Measurements from ENCODE around the gene PHACTR3. TPM values are rescaled to one million over a fixed set of nuclear protein-coding genes. Genes with fewer than 3 reads are reported as not detected.

The PHACTR3 gene
- total RNA-seq, 2 donors from 2014 or later = not detected

DNA sequence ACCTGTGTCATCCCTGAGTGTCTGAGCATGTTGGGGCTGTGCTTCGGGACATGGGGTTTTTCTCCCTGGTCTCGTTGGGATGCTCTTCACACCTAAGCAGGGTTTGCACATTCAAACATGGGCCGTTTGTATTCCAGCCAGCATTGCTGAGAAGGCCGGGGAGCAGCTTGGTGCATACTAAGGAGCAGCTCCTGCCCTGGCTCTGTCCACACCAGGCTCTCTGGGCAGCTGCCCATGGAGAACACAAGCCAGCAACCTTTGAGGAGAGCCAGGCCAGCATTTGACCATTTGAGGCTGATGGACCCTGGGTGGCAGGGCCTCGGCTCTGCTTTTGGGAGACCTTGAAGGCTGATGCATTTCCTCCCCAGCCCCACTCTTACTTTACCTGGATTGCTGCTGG, 92.1 kb downstream of the PHACTR3 start:
- no peaks in the 10 kb centered on the region for H3K9me3 ChIP-seq
- no peak for ATAC-seq (ENCODE audit: insufficient number of reproducible peaks, low FRiP score, low read depth)
- H3K36me3 ChIP-seq = no peaks in the 10 kb centered on the region

GRCh38 chr20:59697068-59697467, 92.7 kb downstream of the PHACTR3 start:
- no peaks in the 10 kb centered on the region for H3K4me1 ChIP-seq (ENCODE audit: control insufficient read depth in 1 of 2, low read depth in 2 of 2)
- no peak overlapping the region for H3K4me3 ChIP-seq
- ATAC-seq (ENCODE audit: insufficient number of reproducible peaks, low FRiP score, low read depth) (no peak), DNase-seq (ENCODE audit: low spot score) (no peak)
- TF ChIP-seq, protein P1, sequence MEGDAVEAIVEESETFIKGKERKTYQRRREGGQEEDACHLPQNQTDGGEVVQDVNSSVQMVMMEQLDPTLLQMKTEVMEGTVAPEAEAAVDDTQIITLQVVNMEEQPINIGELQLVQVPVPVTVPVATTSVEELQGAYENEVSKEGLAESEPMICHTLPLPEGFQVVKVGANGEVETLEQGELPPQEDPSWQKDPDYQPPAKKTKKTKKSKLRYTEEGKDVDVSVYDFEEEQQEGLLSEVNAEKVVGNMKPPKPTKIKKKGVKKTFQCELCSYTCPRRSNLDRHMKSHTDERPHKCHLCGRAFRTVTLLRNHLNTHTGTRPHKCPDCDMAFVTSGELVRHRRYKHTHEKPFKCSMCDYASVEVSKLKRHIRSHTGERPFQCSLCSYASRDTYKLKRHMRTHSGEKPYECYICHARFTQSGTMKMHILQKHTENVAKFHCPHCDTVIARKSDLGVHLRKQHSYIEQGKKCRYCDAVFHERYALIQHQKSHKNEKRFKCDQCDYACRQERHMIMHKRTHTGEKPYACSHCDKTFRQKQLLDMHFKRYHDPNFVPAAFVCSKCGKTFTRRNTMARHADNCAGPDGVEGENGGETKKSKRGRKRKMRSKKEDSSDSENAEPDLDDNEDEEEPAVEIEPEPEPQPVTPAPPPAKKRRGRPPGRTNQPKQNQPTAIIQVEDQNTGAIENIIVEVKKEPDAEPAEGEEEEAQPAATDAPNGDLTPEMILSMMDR (IDR thresholded peaks at IDR 0.05) = no peak
- H3K27ac ChIP-seq = no peak overlapping the region
- no peaks in the 10 kb centered on the region for H3K36me3 ChIP-seq
- H3K9me3 ChIP-seq = no peaks in the 10 kb centered on the region
- no peaks in the 10 kb centered on the region for H3K27me3 ChIP-seq (replicated peaks; ENCODE audit: insufficient read depth)

More for the DNA sequence above, 92.1 kb downstream of the PHACTR3 start:
- Histone ChIP-seq H3K27me3 (replicated peaks; ENCODE audit: insufficient read depth) (no peaks in the 10 kb centered on the region), H3K4me1 (ENCODE audit: control insufficient read depth in 1 of 2, low read depth in 2 of 2) (no peaks in the 10 kb centered on the region), H3K4me3 (no peak overlapping the region), H3K27ac (no peak overlapping the region)
- no peak for DNase-seq (ENCODE audit: low spot score)
- TF ChIP-seq, protein P1 (IDR thresholded peaks at IDR 0.05) = no peak

DNA sequence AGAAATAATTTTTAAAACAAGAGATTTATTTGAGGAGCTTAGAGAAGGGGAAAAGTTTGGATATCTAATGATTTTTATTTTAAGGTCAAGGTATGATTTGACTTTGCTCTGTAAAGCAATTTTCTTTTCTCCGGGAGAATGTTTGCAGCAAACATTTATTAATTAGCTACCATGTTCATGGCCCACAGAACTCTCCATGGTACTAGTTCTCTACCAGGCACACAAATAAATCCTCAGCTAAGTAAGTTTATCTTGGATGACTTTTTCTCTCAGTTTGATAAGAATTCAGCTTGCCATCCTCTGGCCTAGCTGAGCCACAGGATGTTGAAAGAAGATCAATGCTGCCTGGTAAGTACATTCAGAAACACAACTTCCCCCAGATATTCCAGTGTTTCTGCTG, 94.3 kb downstream of the PHACTR3 start:
- no peak overlapping the region for H3K4me3 ChIP-seq
- DNase-seq (ENCODE audit: low spot score) (no peak), ATAC-seq (ENCODE audit: insufficient number of reproducible peaks, low FRiP score, low read depth) (no peak)
- H3K36me3 ChIP-seq = no peaks in the 10 kb centered on the region
- no peaks in the 10 kb centered on the region for H3K4me1 ChIP-seq (ENCODE audit: control insufficient read depth in 1 of 2, low read depth in 2 of 2)
- no peaks in the 10 kb centered on the region for H3K9me3 ChIP-seq
- no peak overlapping the region for H3K27ac ChIP-seq
- TF ChIP-seq, protein P1 (IDR thresholded peaks at IDR 0.05) = no peak
- no peaks in the 10 kb centered on the region for H3K27me3 ChIP-seq (replicated peaks; ENCODE audit: insufficient read depth)

GRCh38 chr20:59701236-59701635, 96.9 kb downstream of the PHACTR3 start:
- no peaks in the 10 kb centered on the region for H3K27me3 ChIP-seq (replicated peaks; ENCODE audit: insufficient read depth)
- no peak overlapping the region for H3K4me3 ChIP-seq
- H3K27ac ChIP-seq = no peak overlapping the region
- no peaks in the 10 kb centered on the region for H3K36me3 ChIP-seq
- no peak for ATAC-seq (ENCODE audit: insufficient number of reproducible peaks, low FRiP score, low read depth)
- H3K9me3 ChIP-seq = no peaks in the 10 kb centered on the region
- TF ChIP-seq, protein P1 (IDR thresholded peaks at IDR 0.05) = no peak
- no peaks in the 10 kb centered on the region for H3K4me1 ChIP-seq (ENCODE audit: control insufficient read depth in 1 of 2, low read depth in 2 of 2)
- no peak for DNase-seq (ENCODE audit: low spot score)

DNA sequence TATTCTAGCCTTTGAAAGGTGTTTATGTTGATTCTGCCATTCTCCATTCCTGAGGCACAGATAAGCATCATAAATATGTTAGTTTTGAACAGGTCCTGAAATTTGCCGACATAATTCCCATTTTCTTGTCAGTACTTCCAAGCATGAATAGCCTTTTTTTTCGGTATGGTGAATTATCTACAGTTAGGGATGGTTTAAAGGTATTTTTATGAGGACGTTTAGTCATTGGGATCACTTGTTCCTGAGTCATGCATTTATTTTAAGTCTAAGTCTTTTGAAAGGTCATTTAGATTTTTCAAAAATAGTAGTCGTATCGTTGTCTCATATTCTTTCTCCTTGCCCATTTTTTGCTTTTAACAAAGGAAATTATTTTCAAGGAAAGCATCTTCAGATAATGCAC, 98.7 kb downstream of the PHACTR3 start:
- no peak for ATAC-seq (ENCODE audit: insufficient number of reproducible peaks, low FRiP score, low read depth)
- H3K9me3 ChIP-seq = no peaks in the 10 kb centered on the region
- DNase-seq (ENCODE audit: low spot score) = no peak
- no peaks in the 10 kb centered on the region for H3K27me3 ChIP-seq (replicated peaks; ENCODE audit: insufficient read depth)
- TF ChIP-seq, protein P1 (IDR thresholded peaks at IDR 0.05) = no peak
- no peaks in the 10 kb centered on the region for H3K36me3 ChIP-seq
- H3K4me3 ChIP-seq = no peak overlapping the region
- H3K27ac ChIP-seq = no peak overlapping the region
- no peaks in the 10 kb centered on the region for H3K4me1 ChIP-seq (ENCODE audit: control insufficient read depth in 1 of 2, low read depth in 2 of 2)
